ENCODE measurements around the gene GPI.

GRCh38 chr19:34323433-34324204 is 41.4 kb upstream of the GPI start:
- no peak for TF ChIP-seq POLR2A (IDR thresholded peaks at IDR 0.05)
- no peak for TF ChIP-seq EP300 (IDR thresholded peaks at IDR 0.05)
- TF ChIP-seq CTCF (IDR thresholded peaks at IDR 0.05) = no peak

Data from sigmoid colon (tissue), 4 donors.